NCI-H2227 (cell line): ENCODE data around the gene RCOR1.

ENCODE experiments used
- DNase-seq: peaks from one replicate; lab custom pipeline; 2025; ENCODE audit not compliant: unreplicated experiment; lab: John Stamatoyannopoulos, UW

The RCOR1 gene

DNA sequence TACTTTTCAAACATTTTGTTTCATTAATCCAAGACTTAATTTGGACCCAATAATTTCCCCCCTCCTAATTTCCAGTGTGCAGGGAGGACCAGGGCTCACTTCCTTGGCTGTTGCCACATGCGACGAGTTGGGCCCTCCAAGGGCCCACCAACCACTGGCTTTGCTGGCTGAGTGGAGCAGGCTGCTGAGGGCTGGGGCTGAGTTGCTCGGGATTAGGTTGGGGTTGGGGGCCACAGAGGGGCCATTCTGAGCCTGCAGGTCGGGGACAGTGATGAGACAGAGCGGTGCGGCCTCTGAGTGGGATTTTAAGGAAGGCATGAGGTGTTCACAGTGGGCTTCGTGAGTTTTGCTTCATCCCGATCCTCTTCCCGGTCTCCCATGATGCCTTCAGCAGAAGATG is 178.7 kb downstream of the RCOR1 start:
- no peak for DNase-seq

DNA sequence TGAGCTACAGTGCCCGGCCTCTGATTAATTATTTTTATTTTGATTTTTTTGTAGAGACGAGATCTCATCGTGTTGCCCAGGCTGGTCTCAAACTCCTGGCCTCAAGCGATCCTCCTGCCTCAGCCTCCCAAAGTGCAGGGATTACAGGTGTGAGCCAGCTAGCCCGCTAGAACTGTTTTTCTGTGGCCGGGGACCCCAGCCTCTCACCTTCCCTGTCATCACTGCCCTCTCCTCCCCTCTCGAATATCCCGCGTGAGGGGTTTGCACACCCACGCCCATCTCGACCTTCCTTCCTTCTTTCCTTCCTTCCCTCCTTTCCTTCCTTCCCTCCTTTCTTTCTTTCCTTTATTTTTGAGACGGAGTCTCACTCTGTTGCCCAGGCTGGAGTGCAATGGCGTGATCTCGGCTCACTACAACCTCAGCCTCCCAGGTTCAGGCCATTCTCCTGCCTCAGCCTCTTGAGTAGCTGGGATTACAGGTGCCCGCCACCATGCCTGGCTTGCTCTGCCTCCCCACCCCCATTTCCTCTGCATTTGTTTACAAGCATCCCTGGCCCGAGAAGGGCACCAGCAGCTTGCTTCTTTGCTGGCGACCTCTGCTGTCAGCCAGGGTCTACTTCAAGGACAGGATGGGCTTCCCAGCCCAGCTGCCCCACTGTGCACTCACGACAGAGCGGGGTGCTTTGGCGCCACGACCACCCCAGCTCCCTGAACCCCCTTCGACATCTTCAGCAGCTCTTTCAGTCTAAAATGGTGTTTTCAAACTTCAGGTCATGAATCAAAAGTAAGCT is 180.5 kb downstream of the RCOR1 start:
- DNase-seq, result peak; percentile 9

GRCh38 chr14:102774391-102775153 is 182.1 kb downstream of the RCOR1 start:
- DNase-seq, result peak; percentile 64

- no peak for DNase-seq
These were observed 183.7 kb downstream of the RCOR1 start for GRCh38 chr14:102775855-102776760.

- peak; percentile 75 for DNase-seq
These were observed 184.6 kb downstream of the RCOR1 start, which contains the start of gene TRAF3 for GRCh38 chr14:102776761-102777710. Gene TRAF3, plus strand, starts transcription at chr14:102777449. Its CDS starts 92,753 bp downstream, at chr14:102870202.

DNA sequence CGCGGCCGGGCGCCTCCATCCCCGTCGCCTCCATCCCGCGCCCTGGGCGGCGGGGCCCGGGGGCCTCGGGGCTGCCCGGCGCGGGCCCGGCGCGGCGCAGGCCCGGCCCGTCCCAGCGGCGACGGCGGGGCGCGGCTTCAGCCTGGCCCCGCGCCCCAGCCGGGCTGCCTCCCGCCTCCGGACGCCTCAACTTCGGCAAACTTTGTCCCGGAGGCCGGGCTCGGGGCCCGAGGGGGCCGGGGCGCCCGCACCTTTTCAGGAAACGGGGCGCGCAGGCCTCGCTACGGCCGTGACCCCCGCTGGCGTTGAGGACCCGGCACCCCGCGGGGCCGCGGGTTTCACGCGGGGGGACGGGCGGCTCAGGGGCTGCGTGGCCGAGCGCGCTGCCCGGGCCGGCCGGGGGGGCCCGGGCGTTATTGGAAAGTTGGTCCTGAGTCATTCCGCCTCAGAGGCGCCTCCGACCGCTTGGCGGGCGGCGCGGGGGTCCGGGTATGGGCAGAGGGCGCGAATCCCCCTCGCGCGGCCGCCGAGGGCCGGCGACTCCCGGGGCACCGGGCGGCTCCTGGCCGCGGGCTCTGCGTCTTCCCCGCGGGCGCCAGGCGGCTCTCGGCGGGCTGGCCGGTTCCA is 185.4 kb downstream of the RCOR1 start:
- no peak for DNase-seq

DNA sequence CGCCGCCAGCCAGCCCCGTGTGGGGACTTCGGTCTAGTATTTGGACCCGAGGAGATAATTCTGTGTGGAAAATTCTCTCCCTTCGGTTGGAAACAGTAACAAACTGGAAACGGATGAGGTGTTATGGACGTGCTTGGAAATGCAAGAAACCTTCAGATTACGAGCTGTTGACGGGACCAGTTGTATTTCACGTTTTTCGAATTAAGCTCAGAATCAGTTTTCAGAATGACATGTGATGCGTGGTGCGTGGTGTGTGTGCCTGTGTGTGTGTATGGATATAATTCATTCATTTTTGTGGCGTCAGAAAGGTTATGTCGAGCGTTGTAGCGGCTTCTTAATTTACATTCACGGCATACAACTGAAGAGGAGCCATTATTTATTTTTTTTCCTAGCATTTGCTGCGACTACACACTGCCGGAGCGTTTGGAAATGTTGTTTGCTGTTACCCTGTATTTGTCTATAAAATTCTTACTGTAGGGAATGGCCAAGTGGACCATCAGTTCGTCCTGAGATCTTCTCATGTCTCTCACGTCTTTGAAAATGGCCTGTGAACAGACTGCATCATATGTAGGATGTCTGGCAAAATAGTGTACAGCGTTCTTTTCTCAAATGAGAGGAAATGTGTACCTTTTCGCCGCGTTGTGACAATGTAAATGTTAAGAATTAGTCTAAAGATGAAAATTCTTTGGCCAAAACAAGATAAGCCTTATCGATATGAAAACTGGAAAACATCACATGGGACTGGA is 186.1 kb downstream of the RCOR1 start:
- peak; percentile 30 for DNase-seq

- DNase-seq, result no peak
These were observed 186.6 kb downstream of the RCOR1 start for GRCh38 chr14:102779084-102779462.

GRCh38 chr14:102779574-102780315 is 187.3 kb downstream of the RCOR1 start:
- no peak for DNase-seq
